OCI-LY7 (cell line): ENCODE data around the gene DHRS12.

Source experiments
- CTCF ChIP-seq: fragments of 200-600 bp; sonication (generic); conservative IDR thresholded peaks from 2 replicates; pipeline ENCODE4 v1.5.1; 2014; ENCODE audit warnings: mild to moderate bottlenecking, antibody characterized with exemption, low read length, moderate library complexity, mixed read lengths
- EZH2phosphoT487 ChIP-seq: fragments of 200-600 bp; sonication (generic); IDR thresholded peaks from 2 replicates; pipeline ENCODE4 v1.6.1; 2018; ENCODE audit warnings: low read depth, borderline replicate concordance, mild to moderate bottlenecking, mixed run types, antibody characterized with exemption, low read length, moderate library complexity, mixed read lengths

GRCh38 chr13:51765142-51765515, 38.8 kb downstream of the DHRS12 start:
- no peak for TF ChIP-seq CTCF
- no peak for TF ChIP-seq EZH2phosphoT487
